ENCODE data around the gene ZNF385B. TPM values are rescaled to one million over a fixed set of nuclear protein-coding genes. Genes with fewer than 3 reads are reported as not detected.
"Not testable (repeated sequence)": the region's sequence is repeated elsewhere in the genome, so short reads cannot be mapped to it uniquely, and the experiment has no call there.

ZNF385B gene
- total and polyA plus RNA-seq, 10 of the 15 experiments (the other 5 are each of a cell fraction or from before 2014, with no cell fraction given) = not detected

- RAD21 ChIA-PET (ENCODE audit: unreplicated experiment); in situ Hi-C loops (cut with MboI); H3K79me2 ChIP-seq (ENCODE audit: control insufficient read depth, insufficient read depth, low read length); H3K36me3 ChIP-seq (ENCODE audit: control insufficient read depth in 2 of 2, insufficient read depth in 2 of 2, low read length in 1 of 2); H3K4me2 ChIP-seq (ENCODE audit: control insufficient read depth, insufficient read depth); H4K20me1 ChIP-seq (ENCODE audit: control insufficient read depth, insufficient read depth); CTCF ChIA-PET; H3K27me3 ChIP-seq (replicated peaks in 1 of 2; ENCODE audit: control insufficient read depth in 2 of 2, insufficient read depth in 2 of 2, low read length in 1 of 2); H2AFZ ChIP-seq (ENCODE audit: control insufficient read depth, low read depth, low read length); FAIRE-seq; intact Hi-C loops (cut with micrococcal nuclease; ENCODE audit: unreplicated experiment); H3K4me3 ChIP-seq; POLR2A ChIA-PET; H3K9ac ChIP-seq (ENCODE audit: control insufficient read depth, insufficient read depth, low read length); BruUV-seq (replicated peaks); H3K9me3 ChIP-seq (replicated peaks; ENCODE audit: control insufficient read depth, insufficient read depth, low read length); H3K4me1 ChIP-seq (ENCODE audit: control insufficient read depth, insufficient read depth, low read length); H3K27ac ChIP-seq (ENCODE audit: control insufficient read depth, insufficient read depth); DNase-seq (ENCODE audit: low read depth, low spot score); ATAC-seq: not testable (repeated sequence)
- SMC1A ChIA-PET (ENCODE audit: uncharacterized antibody, unreplicated experiment) = interaction anchor here (1.7 kb wide), 1 partner anchor 17 kb away, joined by 3 read pairs; no protein-coding TSS in a partner anchor
- WGBS (ENCODE audit: insufficient coverage, insufficient replicate concordance, low lambda C conversion rate, missing lambda C conversion rate) = 0% methylated on average over 2 of the region's 2 CpGs
Measured at GRCh38 chr2:179782346-179782745, 79.1 kb downstream of the ZNF385B start.

- RAD21 ChIA-PET (ENCODE audit: unreplicated experiment) = no interaction called here
- Histone ChIP-seq H3K27ac (ENCODE audit: control insufficient read depth, insufficient read depth) (no peak overlapping the region), H3K36me3 (ENCODE audit: control insufficient read depth in 2 of 2, insufficient read depth in 2 of 2, low read length in 1 of 2) (no peaks in the 10 kb centered on the region), H3K9ac (ENCODE audit: control insufficient read depth, insufficient read depth, low read length) (no peak overlapping the region), H3K9me3 (replicated peaks; ENCODE audit: control insufficient read depth, insufficient read depth, low read length) (no peaks in the 10 kb centered on the region), H3K79me2 (ENCODE audit: control insufficient read depth, insufficient read depth, low read length) (no peaks in the 10 kb centered on the region), H3K4me3 (no peak overlapping the region), H3K4me2 (ENCODE audit: control insufficient read depth, insufficient read depth) (no peak overlapping the region), H2AFZ (ENCODE audit: control insufficient read depth, low read depth, low read length) (no peak overlapping the region), H3K4me1 (ENCODE audit: control insufficient read depth, insufficient read depth, low read length) (no peaks in the 10 kb centered on the region), H3K27me3 (replicated peaks in 1 of 2; ENCODE audit: control insufficient read depth in 2 of 2, insufficient read depth in 2 of 2, low read length in 1 of 2) (no peaks in the 10 kb centered on the region; a peak in 1 of 4 replicates), H4K20me1 (ENCODE audit: control insufficient read depth, insufficient read depth) (no peaks in the 10 kb centered on the region)
- POLR2A ChIA-PET = no interaction called here
- DNase-seq (ENCODE audit: low read depth, low spot score) (no peak), ATAC-seq (no peak), FAIRE-seq (no peak)
- BruUV-seq (replicated peaks) = no TSS peak
- in situ Hi-C loops (cut with MboI) = loop anchor here (25.0 kb wide), 2 partner anchors 562 to 1012 kb away; no protein-coding TSS in a partner anchor
- intact Hi-C loops (cut with micrococcal nuclease; ENCODE audit: unreplicated experiment) = no loop called here
- SMC1A ChIA-PET (ENCODE audit: uncharacterized antibody, unreplicated experiment) = no interaction called here
- TF ChIP-seq RUNX3 (IDR thresholded peaks at IDR 0.05; ENCODE audit: low read length) (no peak), TBL1XR1 (IDR thresholded peaks at IDR 0.05; ENCODE audit: low read depth, low read length) (no peak), SMARCA5 (IDR thresholded peaks at IDR 0.05) (no peak), RB1 (IDR thresholded peaks at IDR 0.05; ENCODE audit: borderline replicate concordance) (no peak), ATF7 (IDR thresholded peaks at IDR 0.05; ENCODE audit: low read depth) (no peak), PML (IDR thresholded peaks at IDR 0.05; ENCODE audit: low read length) (no peak), NKRF (conservative IDR thresholded peaks at IDR 0.05) (no peak), WRNIP1 (IDR thresholded peaks at IDR 0.05; ENCODE audit: borderline replicate concordance, low read depth, low read length) (no peak), SREBF2 (IDR thresholded peaks at IDR 0.05; ENCODE audit: low read length) (no peak), FOXK2 (IDR thresholded peaks at IDR 0.05) (no peak), PAX5 (IDR thresholded peaks at IDR 0.05; ENCODE audit: borderline replicate concordance, low read depth, low read length) (no peak), KAT2A (conservative IDR thresholded peaks at IDR 0.05; ENCODE audit: control insufficient read depth, low read depth, low read length) (no peak)
- WGBS (ENCODE audit: insufficient coverage, insufficient replicate concordance, low lambda C conversion rate, missing lambda C conversion rate) = 58% methylated on average over 4 of the region's 4 CpGs
- CTCF ChIA-PET = no interaction called here
Measured at GRCh38 chr2:179773986-179774385, 87.4 kb downstream of the ZNF385B start.
